ENCODE results near the gene APOBEC4. TPM values are rescaled to one million over a fixed set of nuclear protein-coding genes. Genes with fewer than 3 reads are reported as not detected.

APOBEC4 gene
- total RNA-seq, 1 experiment from 2014 or later, result not detected

GRCh38 chr1:183655562-183656075 is 2.5 kb upstream of the APOBEC4 start:
- no peak overlapping the region for H3K4me3 ChIP-seq
- no peaks in the 10 kb centered on the region for H3F3A ChIP-seq (ENCODE audit: insufficient read depth, low read depth)
- POLR2A ChIA-PET (ENCODE audit: unreplicated experiment), result interaction anchor here (0.6 kb wide), 1 partner anchor 97 kb away, joined by 3 read pairs; no protein-coding TSS in a partner anchor
- H2AFZ ChIP-seq, result no peak overlapping the region
- intact Hi-C loops (cut with micrococcal nuclease; ENCODE audit: unreplicated experiment), result loop anchor here (1.0 to 5.0 kb wide), 4 partner anchors 30 to 1037 kb away; no protein-coding TSS in a partner anchor
- DNase-seq, result peak; percentile 54 to 68
- no peaks in the 10 kb centered on the region for H3K9me3 ChIP-seq (ENCODE audit: insufficient read depth, low read depth)
- no peaks in the 10 kb centered on the region for H3K4me1 ChIP-seq (replicated peaks; ENCODE audit: insufficient read depth)
- no peaks in the 10 kb centered on the region for H3K9me2 ChIP-seq (ENCODE audit: insufficient read depth)
- no TSS peak for BruUV-seq (replicated peaks)
- H4K20me1 ChIP-seq (ENCODE audit: insufficient read depth), result no peaks in the 10 kb centered on the region
- no peak overlapping the region for H3K27ac ChIP-seq
- H3K79me2 ChIP-seq (ENCODE audit: low read depth), result no peaks in the 10 kb centered on the region
- no peak overlapping the region for H3K4me2 ChIP-seq
- no peaks in the 10 kb centered on the region for H3K27me3 ChIP-seq (ENCODE audit: insufficient read depth, low read depth)
- TF ChIP-seq CTCF (conservative IDR thresholded peaks at IDR 0.05) (peak; percentile 94), EZH2 (IDR thresholded peaks at IDR 0.05; ENCODE audit: low read depth) (no peak)
- no peaks in the 10 kb centered on the region for H3K36me3 ChIP-seq (ENCODE audit: low read depth)
- CTCF ChIA-PET, result interaction anchor here (0.5 to 1.9 kb wide), 6 partner anchors 9 to 260 kb away, joined by 3 to 17 read pairs (median 4); no protein-coding TSS in a partner anchor

GRCh38 chr1:183654706-183655105 is 1.6 kb upstream of the APOBEC4 start:
- Histone ChIP-seq H3K79me2 (ENCODE audit: low read depth) (no peaks in the 10 kb centered on the region), H3K4me3 (no peak overlapping the region), H2AFZ (no peak overlapping the region), H3K27ac (no peak overlapping the region), H3K4me2 (no peak overlapping the region), H3K9me2 (ENCODE audit: insufficient read depth) (no peaks in the 10 kb centered on the region), H3K36me3 (ENCODE audit: low read depth) (no peaks in the 10 kb centered on the region), H4K20me1 (ENCODE audit: insufficient read depth) (no peaks in the 10 kb centered on the region), H3F3A (ENCODE audit: insufficient read depth, low read depth) (no peaks in the 10 kb centered on the region), H3K27me3 (ENCODE audit: insufficient read depth, low read depth) (no peaks in the 10 kb centered on the region), H3K4me1 (replicated peaks; ENCODE audit: insufficient read depth) (no peaks in the 10 kb centered on the region), H3K9me3 (ENCODE audit: insufficient read depth, low read depth) (no peaks in the 10 kb centered on the region)
- ChIA-PET POLR2A (ENCODE audit: unreplicated experiment) (interaction anchor here (0.6 kb wide), 1 partner anchor 104 kb away, joined by 9 read pairs; no protein-coding TSS in a partner anchor), CTCF (interaction anchor here (0.5 kb wide), 2 partner anchors 28 to 732 kb away, joined by 4 read pairs; partner anchors contain the start of gene C1orf21)
- no peak for DNase-seq
- TF ChIP-seq EZH2 (IDR thresholded peaks at IDR 0.05; ENCODE audit: low read depth) (no peak), CTCF (conservative IDR thresholded peaks at IDR 0.05) (no peak)
- intact Hi-C loops (cut with micrococcal nuclease; ENCODE audit: unreplicated experiment), result loop anchor here (1.0 to 5.0 kb wide), 4 partner anchors 31 to 1038 kb away; no protein-coding TSS in a partner anchor
- BruUV-seq (replicated peaks), result no TSS peak

GRCh38 chr1:183653876-183654451 is 848 bp upstream of the APOBEC4 start:
- CTCF ChIA-PET, result no interaction called here
- H3K9me3 ChIP-seq (ENCODE audit: insufficient read depth, low read depth), result no peaks in the 10 kb centered on the region
- H3F3A ChIP-seq (ENCODE audit: insufficient read depth, low read depth), result no peaks in the 10 kb centered on the region
- H3K4me3 ChIP-seq, result no peak overlapping the region
- no peak for DNase-seq
- H3K79me2 ChIP-seq (ENCODE audit: low read depth), result no peaks in the 10 kb centered on the region
- no peak for TF ChIP-seq CTCF (conservative IDR thresholded peaks at IDR 0.05)
- TF ChIP-seq EZH2 (IDR thresholded peaks at IDR 0.05; ENCODE audit: low read depth), result no peak
- H3K4me1 ChIP-seq (replicated peaks; ENCODE audit: insufficient read depth), result no peaks in the 10 kb centered on the region
- intact Hi-C loops (cut with micrococcal nuclease; ENCODE audit: unreplicated experiment), result loop anchor here (2.0 kb wide), 1 partner anchor 569 kb away; no protein-coding TSS in a partner anchor
- POLR2A ChIA-PET (ENCODE audit: unreplicated experiment), result no interaction called here
- no peak overlapping the region for H3K27ac ChIP-seq
- no peak overlapping the region for H2AFZ ChIP-seq
- no peaks in the 10 kb centered on the region for H3K36me3 ChIP-seq (ENCODE audit: low read depth)
- no peaks in the 10 kb centered on the region for H3K9me2 ChIP-seq (ENCODE audit: insufficient read depth)
- H4K20me1 ChIP-seq (ENCODE audit: insufficient read depth), result no peaks in the 10 kb centered on the region
- H3K27me3 ChIP-seq (ENCODE audit: insufficient read depth, low read depth), result no peaks in the 10 kb centered on the region
- no TSS peak for BruUV-seq (replicated peaks)
- no peak overlapping the region for H3K4me2 ChIP-seq

All from PC-9 (cell line).